ENCODE data around the gene LCN15. TPM values are rescaled to one million over a fixed set of nuclear protein-coding genes. Genes with fewer than 3 reads are reported as not detected.

LCN15 gene
- total RNA-seq, 2 experiments from 2014 or later = not detected

DNA sequence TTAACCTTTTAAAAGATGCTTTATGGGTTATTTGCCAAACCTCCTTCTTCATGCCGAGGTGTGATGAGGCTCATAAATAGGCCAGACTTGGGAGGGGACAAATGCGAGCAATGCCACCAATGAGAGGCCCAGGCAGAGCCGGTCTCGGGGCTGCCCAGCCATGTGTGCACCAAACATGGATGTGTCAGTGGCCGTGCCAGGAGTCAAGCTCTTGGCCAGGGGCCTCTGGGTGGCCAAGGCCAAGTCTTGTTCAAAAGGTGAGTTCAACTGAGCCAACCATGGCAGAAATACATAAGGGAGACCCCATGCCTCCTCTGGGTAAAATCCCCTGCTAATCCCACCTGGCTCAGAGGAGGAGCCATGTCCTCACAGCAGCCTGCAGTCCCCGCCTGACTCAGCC is 10.9 kb upstream of the LCN15 start:
- BruUV-seq (replicated peaks) = no TSS peak
- ChIA-PET POLR2A (no interaction called here), CTCF (ENCODE audit: unreplicated experiment) (no interaction called here)
- Histone ChIP-seq H3K9me2 (ENCODE audit: insufficient read depth, low read length) (no peaks in the 10 kb centered on the region), H3K9me3 (ENCODE audit: low read length) (peaks cover 17% of the 10 kb centered on the region; the same call in 1 of the 2 replicates), H3K27ac (ENCODE audit: low read depth, low read length, poor library complexity, severe bottlenecking) (no peak overlapping the region), H4K20me1 (ENCODE audit: insufficient read depth, low read length) (no peaks in the 10 kb centered on the region), H3K79me2 (ENCODE audit: insufficient read depth, low read depth, low read length) (no peaks in the 10 kb centered on the region), H2AFZ (ENCODE audit: low read length) (no peak overlapping the region), H3K4me3 (ENCODE audit: low read depth, low read length, poor library complexity, severe bottlenecking) (no peak overlapping the region), H3K4me1 (ENCODE audit: insufficient read depth, low read length, poor library complexity, severe bottlenecking) (peaks cover 4% of the 10 kb centered on the region), H3K4me2 (ENCODE audit: low read length) (no peak overlapping the region), H3K36me3 (ENCODE audit: insufficient read depth, low read length) (no peaks in the 10 kb centered on the region)
- intact Hi-C loops (cut with micrococcal nuclease; ENCODE audit: unreplicated experiment) = no loop called here
- DNase-seq (ENCODE audit: low spot score) = no peak
- TF ChIP-seq, protein P1, sequence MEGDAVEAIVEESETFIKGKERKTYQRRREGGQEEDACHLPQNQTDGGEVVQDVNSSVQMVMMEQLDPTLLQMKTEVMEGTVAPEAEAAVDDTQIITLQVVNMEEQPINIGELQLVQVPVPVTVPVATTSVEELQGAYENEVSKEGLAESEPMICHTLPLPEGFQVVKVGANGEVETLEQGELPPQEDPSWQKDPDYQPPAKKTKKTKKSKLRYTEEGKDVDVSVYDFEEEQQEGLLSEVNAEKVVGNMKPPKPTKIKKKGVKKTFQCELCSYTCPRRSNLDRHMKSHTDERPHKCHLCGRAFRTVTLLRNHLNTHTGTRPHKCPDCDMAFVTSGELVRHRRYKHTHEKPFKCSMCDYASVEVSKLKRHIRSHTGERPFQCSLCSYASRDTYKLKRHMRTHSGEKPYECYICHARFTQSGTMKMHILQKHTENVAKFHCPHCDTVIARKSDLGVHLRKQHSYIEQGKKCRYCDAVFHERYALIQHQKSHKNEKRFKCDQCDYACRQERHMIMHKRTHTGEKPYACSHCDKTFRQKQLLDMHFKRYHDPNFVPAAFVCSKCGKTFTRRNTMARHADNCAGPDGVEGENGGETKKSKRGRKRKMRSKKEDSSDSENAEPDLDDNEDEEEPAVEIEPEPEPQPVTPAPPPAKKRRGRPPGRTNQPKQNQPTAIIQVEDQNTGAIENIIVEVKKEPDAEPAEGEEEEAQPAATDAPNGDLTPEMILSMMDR (conservative IDR thresholded peaks at IDR 0.05; ENCODE audit: low read length) = no peak
- TF ChIP-seq EZH2phosphoT487 (IDR thresholded peaks at IDR 0.05; ENCODE audit: borderline replicate concordance, low read depth, low read length) = no peak

GRCh38 chr9:136774416-136775045 is 10.2 kb upstream of the LCN15 start:
- no peak overlapping the region for H3K4me2 ChIP-seq (ENCODE audit: low read length)
- H3K4me3 ChIP-seq (ENCODE audit: low read depth, low read length, poor library complexity, severe bottlenecking) = no peak overlapping the region
- BruUV-seq (replicated peaks) = no TSS peak
- peaks cover 17% of the 10 kb centered on the region; the same call in 1 of the 2 replicates for H3K9me3 ChIP-seq (ENCODE audit: low read length)
- TF ChIP-seq EZH2phosphoT487 (IDR thresholded peaks at IDR 0.05; ENCODE audit: borderline replicate concordance, low read depth, low read length) = no peak
- TF ChIP-seq, protein P1 (conservative IDR thresholded peaks at IDR 0.05; ENCODE audit: low read length) = no peak
- ChIA-PET CTCF (ENCODE audit: unreplicated experiment) (no interaction called here), POLR2A (no interaction called here)
- H2AFZ ChIP-seq (ENCODE audit: low read length) = peak overlapping the region; percentile 98; the same call in 1 of the 2 replicates
- DNase-seq (ENCODE audit: low spot score) = no peak
- no peaks in the 10 kb centered on the region for H4K20me1 ChIP-seq (ENCODE audit: insufficient read depth, low read length)
- H3K9me2 ChIP-seq (ENCODE audit: insufficient read depth, low read length) = no peaks in the 10 kb centered on the region
- H3K79me2 ChIP-seq (ENCODE audit: insufficient read depth, low read depth, low read length) = no peaks in the 10 kb centered on the region
- no peak overlapping the region for H3K27ac ChIP-seq (ENCODE audit: low read depth, low read length, poor library complexity, severe bottlenecking)
- intact Hi-C loops (cut with micrococcal nuclease; ENCODE audit: unreplicated experiment) = no loop called here
- no peaks in the 10 kb centered on the region for H3K36me3 ChIP-seq (ENCODE audit: insufficient read depth, low read length)
- peaks cover 4% of the 10 kb centered on the region for H3K4me1 ChIP-seq (ENCODE audit: insufficient read depth, low read length, poor library complexity, severe bottlenecking)

- POLR2A ChIA-PET = no interaction called here
- no TSS peak for BruUV-seq (replicated peaks)
- Histone ChIP-seq H3K36me3 (ENCODE audit: insufficient read depth, low read length) (no peaks in the 10 kb centered on the region), H3K79me2 (ENCODE audit: insufficient read depth, low read depth, low read length) (no peaks in the 10 kb centered on the region), H3K4me3 (ENCODE audit: low read depth, low read length, poor library complexity, severe bottlenecking) (peak overlapping the region; percentile 14), H4K20me1 (ENCODE audit: insufficient read depth, low read length) (no peaks in the 10 kb centered on the region), H3K4me1 (ENCODE audit: insufficient read depth, low read length, poor library complexity, severe bottlenecking) (peaks cover 4% of the 10 kb centered on the region), H3K4me2 (ENCODE audit: low read length) (peak overlapping the region; percentile 21; the same call in 1 of the 2 replicates), H3K9me2 (ENCODE audit: insufficient read depth, low read length) (no peaks in the 10 kb centered on the region), H3K9me3 (ENCODE audit: low read length) (peaks cover 17% of the 10 kb centered on the region; the same call in 1 of the 2 replicates), H3K27ac (ENCODE audit: low read depth, low read length, poor library complexity, severe bottlenecking) (no peak overlapping the region), H2AFZ (ENCODE audit: low read length) (peak overlapping the region; percentile 98)
- no peak for TF ChIP-seq EZH2phosphoT487 (IDR thresholded peaks at IDR 0.05; ENCODE audit: borderline replicate concordance, low read depth, low read length)
- TF ChIP-seq, protein P1 (conservative IDR thresholded peaks at IDR 0.05; ENCODE audit: low read length) = no peak
- intact Hi-C loops (cut with micrococcal nuclease; ENCODE audit: unreplicated experiment) = no loop called here
- CTCF ChIA-PET (ENCODE audit: unreplicated experiment) = no interaction called here
- DNase-seq (ENCODE audit: low spot score) = peak; percentile 83
Observed at GRCh38 chr9:136773386-136774044, 9.2 kb upstream of the LCN15 start.

Measured in OCI-LY7 (cell line).